HG02642 (cell line): ENCODE results near the gene FOXO1.

Source experiments
- ATAC-seq: cut with Tn5 transposase; IDR thresholded peaks from one replicate; pipeline ENCODE4 v1.9.1; 2021; ENCODE audit warnings: mild to moderate bottlenecking; ENCODE audit not compliant: unreplicated experiment, poor library complexity

The FOXO1 gene

DNA sequence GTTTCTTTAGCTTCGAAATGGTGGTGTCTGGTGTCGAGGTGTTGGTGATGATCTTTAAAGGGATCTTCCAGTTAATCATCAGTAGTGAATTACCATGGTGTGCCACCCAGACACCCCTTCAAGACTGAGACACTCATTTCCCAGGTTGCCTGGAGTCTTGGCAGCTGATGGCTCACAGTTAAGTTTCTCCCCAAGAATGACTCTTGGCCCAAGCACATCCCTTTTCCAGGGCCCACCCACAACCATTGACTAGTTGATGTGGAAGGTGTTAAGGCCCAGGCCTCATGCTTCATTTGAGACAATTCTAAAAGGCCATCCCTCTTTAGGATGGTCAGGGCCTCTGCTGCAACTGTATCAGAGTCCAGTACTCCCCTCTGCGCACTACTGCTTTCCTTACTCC lies 145.5 kb downstream of the FOXO1 start:
- ATAC-seq: no peak

- ATAC-seq: no peak
These were observed 146.8 kb downstream of the FOXO1 start for GRCh38 chr13:40519637-40520036.

GRCh38 chr13:40518481-40518882 lies 148.0 kb downstream of the FOXO1 start:
- ATAC-seq: peak; percentile 56

GRCh38 chr13:40517486-40518480 lies 148.7 kb downstream of the FOXO1 start:
- ATAC-seq: peak; percentile 77

DNA sequence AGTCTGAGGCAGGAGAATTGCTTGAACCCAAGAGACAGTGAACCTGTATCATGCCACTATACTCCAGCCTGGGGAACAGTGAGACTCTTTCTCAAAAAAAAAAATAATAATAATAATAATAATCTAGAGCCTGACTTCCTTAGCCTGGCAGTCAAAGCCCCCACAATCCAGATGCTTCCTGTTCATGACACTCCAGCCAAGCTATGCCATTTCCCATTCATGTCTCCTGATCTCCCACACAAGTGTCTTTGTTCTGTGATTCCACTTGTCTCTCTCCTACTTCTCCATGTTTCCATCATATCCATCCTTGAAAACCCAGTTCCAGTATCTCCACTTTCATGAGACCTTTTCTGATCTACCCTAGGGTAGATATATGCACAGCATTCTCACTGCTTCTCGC lies 150.7 kb downstream of the FOXO1 start:
- ATAC-seq: no peak

DNA sequence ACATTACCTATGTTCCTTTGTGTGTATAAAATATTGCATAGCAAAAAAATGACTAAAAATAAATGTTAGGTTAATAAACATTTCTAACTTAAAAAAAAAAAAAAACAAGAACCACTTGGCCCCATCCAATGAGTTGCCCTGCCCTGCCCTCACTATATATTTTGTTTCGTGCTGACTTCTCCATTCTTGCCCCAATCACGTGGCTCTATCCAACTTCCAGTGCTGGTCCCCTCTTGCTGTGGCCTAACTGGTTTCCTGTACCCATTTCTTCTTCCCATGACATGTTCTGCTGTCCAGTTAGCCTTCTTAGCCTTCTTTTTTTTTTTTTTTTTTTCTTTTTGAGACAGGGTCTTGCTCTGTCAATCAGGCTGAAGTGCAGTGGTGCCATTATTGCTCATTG lies 151.6 kb downstream of the FOXO1 start:
- no peak for ATAC-seq

DNA sequence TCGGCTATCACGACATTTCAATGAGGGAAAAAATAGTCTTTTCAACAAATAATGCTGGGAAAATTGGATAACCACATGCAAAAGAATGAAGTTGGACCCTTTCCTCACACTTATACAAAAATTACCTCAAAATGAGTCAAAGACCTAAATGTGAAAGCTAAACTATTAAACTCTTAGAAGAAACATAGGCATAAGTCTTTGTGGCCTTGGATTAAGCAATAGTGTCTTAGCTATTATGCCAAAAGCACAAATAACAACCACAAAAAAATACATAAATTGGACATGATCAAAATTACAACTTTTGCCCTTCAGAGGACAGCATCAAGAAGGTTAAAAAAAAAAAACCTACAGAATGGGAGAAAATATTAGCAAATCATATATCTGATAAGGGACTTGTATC lies 156.6 kb downstream of the FOXO1 start:
- ATAC-seq: no peak

DNA sequence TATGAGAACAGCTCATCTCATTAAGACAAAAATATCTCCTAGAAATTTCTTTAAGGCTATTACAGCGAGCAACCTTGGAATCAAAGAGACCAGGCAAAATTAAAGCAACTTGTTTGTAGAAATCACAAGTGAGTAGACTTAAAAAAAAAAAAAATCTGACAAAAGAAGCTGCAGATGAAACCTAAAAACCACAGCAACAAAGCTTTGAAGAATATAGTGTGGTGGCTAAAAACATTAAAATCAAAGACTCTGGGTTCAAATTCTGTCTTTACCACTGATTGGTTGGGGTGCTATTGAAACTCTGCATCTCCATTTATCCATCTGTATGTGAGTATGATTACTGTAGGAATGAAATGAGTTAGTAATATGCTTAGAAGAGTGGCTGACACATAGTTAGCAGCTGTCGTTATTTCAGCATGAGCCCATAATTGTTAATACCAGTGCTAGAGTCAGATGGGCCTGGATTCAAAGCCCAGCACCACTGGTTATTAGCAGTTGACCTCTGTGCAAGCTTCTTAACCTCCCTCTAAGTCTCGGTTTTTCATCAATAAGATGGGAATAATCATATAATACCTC lies 157.6 kb downstream of the FOXO1 start:
- no peak for ATAC-seq

DNA sequence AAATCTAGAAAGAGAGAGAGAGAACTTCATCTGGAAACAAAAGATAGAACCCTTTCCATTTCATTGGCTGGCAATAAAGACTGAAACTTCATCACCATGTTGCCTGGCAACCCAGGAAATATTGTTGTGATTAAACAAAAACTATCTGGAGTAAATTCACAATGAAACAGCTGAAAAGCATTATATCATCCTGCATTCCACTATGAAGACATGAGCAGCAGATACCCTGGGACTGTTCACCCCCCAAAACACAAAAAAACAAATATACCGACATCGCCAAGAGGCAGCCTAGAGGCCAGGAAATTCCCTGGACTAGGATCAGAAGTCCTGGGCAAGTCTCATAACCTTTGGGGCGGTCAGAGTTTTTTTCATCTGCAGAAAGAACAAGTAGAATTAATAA lies 158.3 kb downstream of the FOXO1 start:
- no peak for ATAC-seq

- no peak for ATAC-seq
These were observed 159.6 kb downstream of the FOXO1 start for GRCh38 chr13:40506592-40507446.
